Activated T-cell treated with anti-CD3 and anti-CD28 coated beads, Interleukin-2, amount 50 U/mL, for 4 hours (primary cell): ENCODE data around the gene DPP10. TPM values are rescaled to one million over a fixed set of nuclear protein-coding genes. Genes with fewer than 3 reads are reported as not detected.

ENCODE experiments used
- ATAC-seq, 2 donors: fragments of 200-7000 bp; cut with Tn5 transposase; one replicate each; pipeline ENCODE4 v1.10.0; 2021
- DNase-seq: peaks from one replicate; pipeline ENCODE4 v3.0.0-alpha.2; 2020
- H3K27me3 Mint-ChIP-seq: one replicate; pipeline ENCODE4 v1.8.0; 2021; ENCODE audit warnings: low read depth, mixed read lengths
- H3K36me3 Mint-ChIP-seq: one replicate; pipeline ENCODE4 v1.8.0; 2022; ENCODE audit warnings: mixed read lengths; ENCODE audit not compliant: insufficient read depth
- H3K4me1 Mint-ChIP-seq: one replicate; pipeline ENCODE4 v1.8.0; 2021; ENCODE audit warnings: low read depth, mixed read lengths
- H3K4me3 Mint-ChIP-seq: one replicate; pipeline ENCODE4 v1.8.0; 2021; ENCODE audit warnings: mild to moderate bottlenecking, moderate library complexity, mixed read lengths
- H3K9me3 Mint-ChIP-seq: one replicate; pipeline ENCODE4 v1.8.0; 2021; ENCODE audit warnings: mixed read lengths
- total RNA-seq, 3 donors: library from RNA; stranded (reverse); gene quantifications; one replicate each; pipeline ENCODE4 v1.2.1, GENCODE V29; 2021

The DPP10 gene
- total RNA-seq, 3 donors from 2014 or later: not detected

DNA sequence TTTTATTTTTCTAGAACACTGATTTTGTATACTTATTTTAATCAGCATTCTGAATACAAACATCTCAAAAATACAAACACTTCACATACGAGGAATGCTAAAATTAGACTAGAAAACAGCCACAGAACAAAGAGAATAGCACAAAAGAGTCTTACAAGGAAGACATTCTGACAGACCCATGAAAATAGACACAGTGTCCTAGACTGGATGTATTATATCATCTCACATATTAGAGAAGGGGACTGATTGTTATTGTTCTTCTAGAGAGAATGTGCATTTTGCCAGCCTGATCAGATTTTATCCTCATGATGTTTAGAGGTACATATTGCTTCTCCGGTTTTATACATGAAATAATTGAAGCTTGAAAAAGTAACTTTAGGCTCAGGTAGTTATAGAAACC is 357.9 kb downstream of the DPP10 start:
- H3K9me3 Mint-ChIP-seq: peaks cover 3% of the 10 kb centered on the region
- no peak for DNase-seq
- no peaks in the 10 kb centered on the region for H3K4me1 Mint-ChIP-seq
- H3K36me3 Mint-ChIP-seq: no peaks in the 10 kb centered on the region
- H3K4me3 Mint-ChIP-seq: no peak overlapping the region
- H3K27me3 Mint-ChIP-seq: no peaks in the 10 kb centered on the region
- no peak for ATAC-seq

DNA sequence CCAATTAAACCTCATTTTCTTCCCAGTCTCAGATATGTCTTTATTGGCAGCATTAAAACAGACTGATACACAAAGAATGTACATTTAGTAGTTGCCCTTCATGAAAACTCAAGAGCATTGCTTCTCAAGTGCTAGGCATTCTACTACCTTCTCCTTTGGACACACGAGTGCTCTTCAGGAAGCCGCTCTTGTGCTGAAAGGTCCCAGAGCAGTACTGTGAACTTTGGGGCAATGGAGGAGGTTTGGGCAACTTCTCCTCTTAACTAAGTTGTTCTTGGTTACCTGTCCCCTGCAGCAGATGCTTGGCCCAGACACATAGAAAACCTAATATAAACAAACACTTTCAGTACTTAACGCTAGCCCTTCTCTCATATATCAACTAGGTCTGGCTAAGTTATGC is 362.8 kb downstream of the DPP10 start:
- H3K9me3 Mint-ChIP-seq: peaks cover 3% of the 10 kb centered on the region
- no peaks in the 10 kb centered on the region for H3K27me3 Mint-ChIP-seq
- no peaks in the 10 kb centered on the region for H3K36me3 Mint-ChIP-seq
- no peaks in the 10 kb centered on the region for H3K4me1 Mint-ChIP-seq
- H3K4me3 Mint-ChIP-seq: no peak overlapping the region
- DNase-seq (no peak), ATAC-seq (no peak)

DNA sequence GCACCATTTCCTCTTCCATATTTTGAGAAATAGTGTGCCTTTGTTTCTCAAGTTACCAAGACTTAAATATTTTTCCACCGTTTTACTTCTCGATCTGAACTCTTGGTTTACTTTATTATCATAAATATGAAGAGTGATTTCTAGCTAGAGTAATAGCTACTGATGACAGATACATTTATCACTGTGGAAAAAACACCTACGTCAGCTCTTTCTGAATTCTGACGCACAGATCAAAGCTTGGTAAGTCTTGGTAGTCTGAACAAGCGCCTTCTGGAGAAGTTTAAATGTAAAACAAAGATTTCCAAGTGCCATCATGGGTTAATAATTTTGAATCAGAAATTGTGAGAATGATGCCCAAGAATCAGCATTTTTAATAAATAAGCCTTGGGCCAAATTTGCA is 367.7 kb downstream of the DPP10 start:
- ATAC-seq: no peak
- no peak for DNase-seq
- no peaks in the 10 kb centered on the region for H3K36me3 Mint-ChIP-seq

DNA sequence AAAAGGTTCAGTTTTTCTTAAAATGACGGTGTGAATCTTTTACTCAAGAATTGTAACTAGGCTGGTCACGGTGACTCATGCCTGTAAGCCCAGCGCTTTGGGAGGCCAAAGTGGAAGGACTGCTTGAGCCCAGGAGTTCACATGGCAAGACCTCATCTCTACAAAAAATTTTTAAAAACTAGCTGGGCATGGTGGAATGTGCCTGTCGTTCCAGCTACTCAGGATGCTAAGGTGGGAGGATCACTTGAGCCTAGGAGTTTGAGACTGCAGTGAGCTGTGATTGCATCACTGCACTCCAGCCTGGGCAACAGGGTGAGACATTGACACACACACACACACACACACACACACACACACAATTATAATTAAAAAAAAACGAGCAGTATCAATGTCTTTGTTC is 369.8 kb downstream of the DPP10 start:
- DNase-seq (no peak), ATAC-seq (no peak)
- H3K27me3 Mint-ChIP-seq: no peaks in the 10 kb centered on the region
- H3K9me3 Mint-ChIP-seq: peaks cover 3% of the 10 kb centered on the region
- no peaks in the 10 kb centered on the region for H3K4me1 Mint-ChIP-seq
- H3K4me3 Mint-ChIP-seq: no peak overlapping the region
- no peaks in the 10 kb centered on the region for H3K36me3 Mint-ChIP-seq

More for the DNA sequence above, 367.7 kb downstream of the DPP10 start:
- Mint-ChIP-seq H3K4me3 (no peak overlapping the region), H3K4me1 (no peaks in the 10 kb centered on the region), H3K9me3 (no peaks in the 10 kb centered on the region), H3K27me3 (no peaks in the 10 kb centered on the region)

DNA sequence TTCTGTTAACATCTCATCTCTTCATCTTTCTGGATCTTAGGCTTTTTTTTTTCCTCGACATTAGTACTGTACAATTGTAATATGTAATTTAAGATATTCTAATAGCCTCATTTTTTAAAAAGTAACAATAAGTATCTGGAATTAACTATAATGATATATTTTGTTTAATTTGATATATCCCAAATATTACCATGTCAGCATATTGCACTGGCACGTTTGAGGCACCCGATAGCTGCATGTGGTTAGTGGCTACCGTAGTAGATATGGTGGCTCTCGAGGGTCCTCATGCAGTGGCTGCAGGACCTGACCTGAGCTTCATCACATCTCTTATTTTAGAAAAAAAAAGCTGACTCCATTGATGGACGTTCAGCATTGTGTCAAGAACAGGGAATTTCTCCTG is 371.9 kb downstream of the DPP10 start:
- Mint-ChIP-seq H3K27me3 (no peaks in the 10 kb centered on the region), H3K4me3 (no peak overlapping the region), H3K9me3 (peaks cover 3% of the 10 kb centered on the region), H3K36me3 (no peaks in the 10 kb centered on the region), H3K4me1 (no peaks in the 10 kb centered on the region)
- ATAC-seq (no peak), DNase-seq (no peak)

DNA sequence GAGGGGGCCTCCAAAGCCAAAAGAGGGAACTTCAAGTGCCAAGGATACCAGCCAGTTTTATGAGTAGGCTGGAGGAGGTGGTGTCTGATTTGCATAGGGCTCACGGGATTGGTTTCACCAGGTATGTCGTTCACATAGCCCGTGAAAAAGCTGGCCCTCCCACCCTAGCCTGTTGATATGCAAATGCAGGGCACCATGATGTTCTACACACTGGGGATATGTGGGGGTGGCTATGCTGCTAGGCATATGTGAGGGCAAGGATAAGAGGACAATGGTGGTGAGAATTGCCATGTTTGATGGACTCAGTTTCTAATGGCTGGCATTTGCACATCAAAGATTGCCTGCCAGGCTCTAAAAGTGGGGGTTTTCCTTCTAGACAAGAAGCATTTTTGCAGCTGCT is 378.6 kb downstream of the DPP10 start:
- Mint-ChIP-seq H3K36me3 (no peaks in the 10 kb centered on the region), H3K27me3 (no peaks in the 10 kb centered on the region), H3K9me3 (peaks cover 4% of the 10 kb centered on the region), H3K4me1 (no peaks in the 10 kb centered on the region), H3K4me3 (no peak overlapping the region)
- ATAC-seq: no peak
- no peak for DNase-seq

DNA sequence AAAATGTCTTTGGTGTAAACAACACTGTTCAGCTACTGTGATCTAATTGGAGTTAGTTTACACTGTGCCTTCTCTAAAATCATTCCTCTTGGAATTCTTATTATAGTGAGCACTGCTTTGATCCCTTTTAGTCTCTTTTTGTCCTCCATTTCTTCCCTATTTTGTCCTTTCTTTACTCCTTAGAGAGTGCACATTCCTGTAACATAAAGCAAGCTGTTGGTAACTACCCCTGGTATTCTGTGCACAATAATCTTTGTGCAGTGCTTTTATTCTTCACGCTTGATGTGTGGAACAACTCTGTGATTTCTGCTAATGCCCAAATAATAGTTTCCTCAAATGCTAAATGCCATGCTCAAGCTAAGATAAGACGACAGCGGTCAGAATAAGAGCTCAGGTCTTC is 401.5 kb downstream of the DPP10 start:
- ATAC-seq (no peak), DNase-seq (no peak)
- H3K4me1 Mint-ChIP-seq: no peaks in the 10 kb centered on the region
- peaks cover 1% of the 10 kb centered on the region for H3K27me3 Mint-ChIP-seq
- peaks cover 13% of the 10 kb centered on the region for H3K9me3 Mint-ChIP-seq
- H3K36me3 Mint-ChIP-seq: no peaks in the 10 kb centered on the region
- no peak overlapping the region for H3K4me3 Mint-ChIP-seq

DNA sequence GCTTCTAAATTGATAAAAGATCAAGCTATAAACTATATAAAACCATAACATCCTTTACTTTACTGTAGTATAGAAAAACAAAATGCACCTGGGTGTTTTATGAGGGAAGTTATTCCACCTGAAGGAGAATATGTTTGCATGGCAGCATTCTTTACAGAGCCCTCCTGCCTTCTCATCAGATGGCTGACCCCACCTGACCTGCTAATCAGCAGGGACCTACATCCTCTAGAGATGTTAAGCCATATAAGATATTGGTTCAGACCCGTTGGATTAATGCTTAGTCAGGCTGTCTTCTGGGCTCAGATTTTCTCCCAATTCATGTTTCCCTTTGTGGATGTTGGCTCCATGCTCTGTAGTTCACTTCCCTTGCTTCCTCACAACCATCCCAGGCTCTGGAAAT is 414.8 kb downstream of the DPP10 start:
- H3K9me3 Mint-ChIP-seq: peaks cover 3% of the 10 kb centered on the region
- no peak overlapping the region for H3K4me3 Mint-ChIP-seq
- H3K36me3 Mint-ChIP-seq: no peaks in the 10 kb centered on the region
- DNase-seq: no peak
- H3K27me3 Mint-ChIP-seq: no peaks in the 10 kb centered on the region
- no peaks in the 10 kb centered on the region for H3K4me1 Mint-ChIP-seq
- ATAC-seq: no peak

DNA sequence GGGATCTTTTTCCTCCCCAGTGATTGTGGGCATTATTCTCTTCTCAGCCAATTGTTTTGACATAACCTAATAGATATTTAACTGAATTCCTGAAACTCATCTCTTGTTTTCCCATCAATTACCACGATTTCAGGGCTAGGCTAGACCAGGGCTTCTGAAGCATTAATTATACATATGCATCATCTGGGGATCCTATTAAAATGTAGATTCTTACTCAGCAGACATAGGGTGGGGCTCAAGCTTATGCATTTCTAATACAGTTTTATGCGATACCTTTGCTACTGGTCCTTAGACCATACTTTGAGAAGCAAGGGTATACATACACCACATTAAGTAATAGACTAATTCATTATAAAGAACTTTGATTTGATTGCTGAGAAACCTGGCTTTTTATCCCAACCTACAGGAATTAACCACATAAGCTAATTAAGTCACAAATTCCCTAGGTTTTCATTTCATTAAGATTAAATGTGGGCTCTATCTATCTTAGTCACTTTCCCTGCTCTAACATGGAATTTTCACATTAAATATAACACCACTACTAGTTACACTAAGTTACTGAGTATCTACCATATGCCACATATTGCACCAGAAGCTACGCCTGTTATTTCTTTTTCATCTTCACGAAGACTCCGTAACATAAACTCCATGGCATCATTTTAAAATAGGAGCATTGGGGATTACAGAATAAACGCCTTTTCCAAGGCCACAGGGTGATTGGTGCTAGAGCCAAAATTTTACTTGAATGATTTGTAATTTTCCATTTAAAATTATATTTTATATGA is 417.5 kb downstream of the DPP10 start:
- peaks cover 3% of the 10 kb centered on the region for H3K9me3 Mint-ChIP-seq
- DNase-seq: no peak
- no peak for ATAC-seq
- H3K27me3 Mint-ChIP-seq: no peaks in the 10 kb centered on the region
- H3K4me1 Mint-ChIP-seq: no peaks in the 10 kb centered on the region
- H3K36me3 Mint-ChIP-seq: no peaks in the 10 kb centered on the region
- no peak overlapping the region for H3K4me3 Mint-ChIP-seq

DNA sequence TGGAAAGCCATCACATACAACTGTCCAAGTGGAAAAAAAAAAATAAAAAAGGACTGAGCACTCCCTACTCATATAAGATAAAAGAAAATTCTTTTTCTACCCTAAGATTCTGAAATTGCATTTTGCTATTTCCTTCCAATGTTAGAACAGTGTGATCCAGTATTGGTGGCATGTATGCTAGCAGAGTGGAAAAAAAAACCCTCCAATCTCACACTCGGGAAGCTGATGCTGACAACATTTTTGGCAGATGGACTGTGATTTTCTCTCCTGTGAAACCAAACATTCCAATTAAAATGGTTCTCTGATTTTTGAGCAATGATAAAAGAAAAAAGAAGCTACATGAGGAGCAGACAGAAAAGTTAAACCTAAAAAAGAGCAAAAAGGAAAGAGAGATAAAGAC is 419.8 kb downstream of the DPP10 start:
- ATAC-seq (no peak), DNase-seq (no peak)
- H3K4me1 Mint-ChIP-seq: no peaks in the 10 kb centered on the region
- no peak overlapping the region for H3K4me3 Mint-ChIP-seq
- peaks cover 3% of the 10 kb centered on the region for H3K9me3 Mint-ChIP-seq
- H3K27me3 Mint-ChIP-seq: no peaks in the 10 kb centered on the region
- no peaks in the 10 kb centered on the region for H3K36me3 Mint-ChIP-seq

DNA sequence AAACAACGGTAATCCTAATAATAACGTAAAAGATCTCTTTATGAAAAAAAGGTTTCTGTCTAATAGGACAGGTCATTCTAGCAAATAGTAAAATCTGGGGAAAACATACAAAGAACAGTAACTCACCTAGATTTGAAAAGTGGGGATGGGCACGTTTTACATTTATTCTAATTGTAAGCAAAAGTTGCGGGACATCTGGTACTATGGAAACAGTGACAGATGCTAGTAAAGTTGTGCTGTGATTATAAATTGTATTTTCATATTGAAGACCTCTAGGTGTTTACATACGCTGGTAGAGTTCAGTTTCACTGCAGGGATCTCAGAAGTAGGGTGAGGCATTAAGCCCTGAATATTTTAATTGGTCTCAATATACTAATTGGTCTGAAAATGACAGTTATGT is 422.5 kb downstream of the DPP10 start:
- DNase-seq (no peak), ATAC-seq (no peak)
- Mint-ChIP-seq H3K36me3 (no peaks in the 10 kb centered on the region), H3K27me3 (no peaks in the 10 kb centered on the region), H3K4me3 (no peak overlapping the region), H3K9me3 (no peaks in the 10 kb centered on the region), H3K4me1 (no peaks in the 10 kb centered on the region)

DNA sequence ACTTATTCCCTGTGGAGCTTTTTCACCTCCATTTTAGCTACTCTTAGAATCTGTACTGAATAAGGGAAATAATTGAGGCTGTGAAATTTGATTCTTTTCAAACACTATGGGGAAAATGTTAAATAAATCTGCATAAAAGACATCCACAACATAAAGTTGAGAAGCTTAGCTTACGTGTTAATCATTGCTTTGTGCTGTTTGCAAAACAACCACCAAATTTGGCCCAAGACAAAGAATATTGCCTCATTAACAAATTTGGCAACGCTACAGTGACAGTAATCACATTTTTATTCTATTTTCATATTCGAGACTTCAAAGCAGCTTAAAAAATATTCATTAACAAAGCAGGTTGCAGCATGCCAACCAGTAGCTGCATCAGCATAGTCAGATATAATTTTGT is 437.6 kb downstream of the DPP10 start:
- Mint-ChIP-seq H3K4me1 (no peaks in the 10 kb centered on the region), H3K36me3 (no peaks in the 10 kb centered on the region), H3K4me3 (no peak overlapping the region), H3K27me3 (no peaks in the 10 kb centered on the region), H3K9me3 (peaks cover 4% of the 10 kb centered on the region)
- ATAC-seq: no peak
- DNase-seq: no peak

DNA sequence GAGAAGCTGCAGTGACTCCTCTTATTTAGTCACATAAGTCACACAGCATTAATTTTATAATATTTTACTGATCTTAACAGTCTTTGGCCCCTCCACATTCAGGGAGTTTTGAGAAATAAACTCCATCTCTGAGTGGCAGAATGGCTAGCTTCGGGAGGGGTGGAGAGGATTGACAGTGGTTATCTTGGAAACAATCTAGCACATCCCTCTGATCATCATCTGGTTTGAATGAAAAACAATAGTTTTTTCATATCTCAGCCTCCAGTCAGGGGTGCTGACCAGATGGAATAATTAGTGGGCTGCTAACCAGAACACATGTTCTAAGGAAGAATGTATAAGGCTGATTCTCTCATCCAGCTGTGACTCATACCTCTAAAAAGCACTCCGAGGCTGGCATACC is 477.5 kb downstream of the DPP10 start:
- H3K9me3 Mint-ChIP-seq: peaks cover 15% of the 10 kb centered on the region
- H3K4me3 Mint-ChIP-seq: no peak overlapping the region
- H3K4me1 Mint-ChIP-seq: no peaks in the 10 kb centered on the region
- no peaks in the 10 kb centered on the region for H3K27me3 Mint-ChIP-seq
- ATAC-seq (no peak), DNase-seq (no peak)
- H3K36me3 Mint-ChIP-seq: no peaks in the 10 kb centered on the region

DNA sequence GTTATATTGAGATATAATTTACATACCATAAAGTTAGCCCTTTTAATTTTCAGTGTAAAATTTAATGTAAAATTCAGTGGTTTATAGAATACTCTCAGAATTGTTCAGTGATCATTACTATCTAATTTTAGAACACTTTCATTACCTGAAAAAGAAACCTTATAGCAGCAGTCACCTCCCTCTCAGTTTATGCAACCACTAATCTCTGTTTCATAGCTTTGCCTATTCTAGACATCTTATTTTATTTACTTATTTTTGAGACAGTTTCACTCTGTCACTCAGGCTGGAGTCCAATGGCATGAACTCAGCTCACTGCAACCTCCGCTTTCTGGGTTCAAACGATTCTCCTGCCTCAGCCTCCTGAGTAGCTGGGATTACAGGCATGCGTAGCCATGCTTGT is 479.6 kb downstream of the DPP10 start:
- Mint-ChIP-seq H3K36me3 (no peaks in the 10 kb centered on the region), H3K4me3 (no peak overlapping the region), H3K27me3 (no peaks in the 10 kb centered on the region), H3K9me3 (peaks cover 7% of the 10 kb centered on the region), H3K4me1 (no peaks in the 10 kb centered on the region)
- DNase-seq (no peak), ATAC-seq (no peak)

DNA sequence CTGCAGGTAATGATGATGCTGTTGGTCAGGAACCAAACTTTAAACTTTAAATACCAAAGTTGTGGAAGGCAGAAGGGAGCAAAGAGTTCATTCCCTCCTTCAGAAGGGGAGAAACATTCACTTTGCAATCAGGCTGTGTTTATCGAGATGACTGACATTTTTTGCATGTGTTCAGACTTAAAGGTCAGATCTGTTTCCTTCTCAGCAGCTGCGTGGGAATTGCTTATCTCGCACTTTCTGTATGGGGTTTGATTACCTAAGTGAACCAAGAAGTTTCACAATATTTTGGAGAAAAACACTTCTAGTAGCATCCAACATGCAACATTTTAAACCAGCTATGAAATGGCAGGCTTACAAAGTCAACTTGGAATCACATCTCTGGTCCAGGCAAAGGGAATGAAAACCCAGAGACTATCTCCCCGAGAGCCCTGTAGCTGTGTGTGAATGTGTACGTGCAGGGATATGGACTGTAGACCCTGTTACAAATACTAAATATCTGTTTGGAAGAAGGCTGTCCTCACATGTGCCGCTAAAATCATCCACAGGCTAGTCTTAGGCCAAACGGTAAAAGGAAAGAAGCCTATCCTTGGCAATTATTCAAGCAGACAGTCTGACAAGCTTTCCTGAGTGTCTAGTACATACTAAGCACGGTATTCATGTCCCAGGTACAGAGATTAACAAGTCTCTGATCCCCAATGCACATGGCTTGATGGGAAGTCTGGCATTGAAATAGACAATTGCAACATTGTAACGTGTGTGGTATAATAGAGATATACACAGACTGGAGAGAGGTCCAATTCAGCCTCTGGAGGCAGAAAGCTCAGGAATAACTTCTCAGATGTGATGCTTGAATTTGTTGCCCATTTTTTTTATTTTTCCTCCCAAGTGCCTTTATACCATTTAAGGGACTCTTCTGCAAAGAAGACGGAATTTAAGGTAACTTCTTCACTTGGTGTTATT is 483.1 kb downstream of the DPP10 start:
- peaks cover 17% of the 10 kb centered on the region for H3K9me3 Mint-ChIP-seq
- ATAC-seq (no peak), DNase-seq (no peak)
- no peaks in the 10 kb centered on the region for H3K27me3 Mint-ChIP-seq
- H3K36me3 Mint-ChIP-seq: no peaks in the 10 kb centered on the region
- no peak overlapping the region for H3K4me3 Mint-ChIP-seq
- H3K4me1 Mint-ChIP-seq: no peaks in the 10 kb centered on the region
